ENCODE measurements around the gene FANCE. TPM values are rescaled to one million over a fixed set of nuclear protein-coding genes. Genes with fewer than 3 reads are reported as not detected.

Gene FANCE
- total RNA-seq, 1 experiment from 2014 or later = 6.9 TPM

Small RNA genes within 50 kb of the gene (microRNA-seq; reads per million reads assigned to microRNA genes)
- gene MIR7111 (ENCODE audit: borderline number of aligned reads, borderline replicate concordance) = not detected

Other genes with a start within 250 kb of the FANCE start
- gene SCUBE3, start 238.4 kb upstream of the FANCE start, total RNA-seq (2021) = 0.10 and 0.17 TPM in 2 replicates
- 38.8 and 39.9 TPM in 2 replicates for gene ZNF76, start 192.6 kb upstream of the FANCE start, total RNA-seq (2021)
- gene DEF6, start 154.5 kb upstream of the FANCE start, total RNA-seq (2021) = 19.6 and 27.0 TPM in 2 replicates
- gene PPARD, start 109.8 kb upstream of the FANCE start, total RNA-seq (2021) = 18.8 and 24.7 TPM in 2 replicates
- 1,335 and 1,742 TPM in 2 replicates for gene RPL10A, start 16.1 kb downstream of the FANCE start, total RNA-seq (2021)
- gene TEAD3, start 44.7 kb downstream of the FANCE start, total RNA-seq (2021) = 33.1 and 40.1 TPM in 2 replicates
- gene TULP1, start 60.6 kb downstream of the FANCE start, total RNA-seq (2021) = not detected in 2 replicates
- 3.9 and 5.0 TPM in 2 replicates for gene FKBP5, start 236.6 kb downstream of the FANCE start, total RNA-seq (2021)